ENCODE measurements around the gene DDX42. TPM values are rescaled to one million over a fixed set of nuclear protein-coding genes. Genes with fewer than 3 reads are reported as not detected.

DDX42 gene
- total and polyA plus RNA-seq, 9 of the 15 experiments (the other 6 are each of a cell fraction or from before 2014, with no cell fraction given), result 16.5 to 149 (median 87.6) TPM

GRCh38 chr17:63790057-63790456 is 16.1 kb downstream of the DDX42 start:
- ATAC-seq (no peak), DNase-seq (ENCODE audit: extremely low read depth in 1 of 4, low spot score in 3 of 4) (no peak), FAIRE-seq (no peak)
- no peaks in the 10 kb centered on the region for H3K9me3 ChIP-seq (replicated peaks; ENCODE audit: control insufficient read depth, insufficient read depth, low read depth, low read length)
- ChIA-PET POLR2A (interaction anchor here (1.0 to 2.8 kb wide), 6 partner anchors 9 to 16 kb away, joined by 3 to 11 read pairs (median 6); partner anchors contain the start of genes CCDC47 and DDX42), CTCF (ENCODE audit: low intra/inter-chr PET ratio) (no interaction called here)
- in situ Hi-C loops (cut with MboI), result no loop called here
- H3K9ac ChIP-seq (ENCODE audit: insufficient read depth in 1 of 2, low read depth in 2 of 2, low read length in 2 of 2), result no peak overlapping the region
- H3K4me2 ChIP-seq (ENCODE audit: insufficient read depth, low read length), result no peak overlapping the region
- H4K20me1 ChIP-seq (replicated peaks; ENCODE audit: control insufficient read depth, insufficient read depth, low read length), result no peaks in the 10 kb centered on the region
- WGBS (ENCODE audit: insufficient coverage, low coverage, missing lambda C conversion rate), result 93% methylated on average over 6 of the region's 6 CpGs
- H3K4me3 ChIP-seq, result no peak overlapping the region
- no peaks in the 10 kb centered on the region for H3K27me3 ChIP-seq (ENCODE audit: control insufficient read depth in 2 of 2, insufficient read depth in 2 of 2, low read length in 2 of 2)
- no TSS peak for BruUV-seq (replicated peaks)
- no peak overlapping the region for H3K27ac ChIP-seq (ENCODE audit: extremely low read depth, low read depth, low read length)
- intact Hi-C loops (cut with micrococcal nuclease), result no loop called here
- peaks cover 57% of the 10 kb centered on the region for H3K79me2 ChIP-seq (ENCODE audit: control insufficient read depth, insufficient read depth, low read length)
- no peaks in the 10 kb centered on the region for H3K4me1 ChIP-seq (replicated peaks in 1 of 2; ENCODE audit: control insufficient read depth in 2 of 2, insufficient read depth in 2 of 2, low read length in 2 of 2)
- TF ChIP-seq CEBPG (CRISPR knock-in tag; IDR thresholded peaks at IDR 0.05), result no peak
- peak in 1 of 2 experiments; percentile 80; a peak in 2 of 4 replicates for TF ChIP-seq CEBPG (tag; conservative IDR thresholded peaks at IDR 0.05 in 1 of 2, IDR thresholded peaks at IDR 0.05 in 1 of 2)
- peak; percentile 9; the same call in 1 of the 2 replicates for TF ChIP-seq ATF3 (IDR thresholded peaks at IDR 0.05)
- TF ChIP-seq ATF3 (CRISPR knock-in tag; conservative IDR thresholded peaks at IDR 0.05), result no peak
- TF ChIP-seq HMGXB4 (CRISPR knock-in tag; IDR thresholded peaks at IDR 0.05), result no peak
- TF ChIP-seq CHD4 (IDR thresholded peaks at IDR 0.05; ENCODE audit: insufficient read depth, insufficient replicate concordance, low read depth, low read length, poor library complexity, severe bottlenecking), result no peak
- H3K36me3 ChIP-seq (ENCODE audit: control insufficient read depth, insufficient read depth, low read length), result peaks cover 91% of the 10 kb centered on the region
- H2AFZ ChIP-seq (ENCODE audit: low read depth, low read length), result no peak overlapping the region
- no peaks in the 10 kb centered on the region for H3K9me1 ChIP-seq (ENCODE audit: control insufficient read depth, insufficient read depth, low read length)
